ENCODE measurements around the gene PRSS12.
"Not testable (repeated sequence)": the region's sequence is repeated elsewhere in the genome, so short reads cannot be mapped to it uniquely, and the experiment has no call there.

Gene PRSS12

GRCh38 chr4:118307643-118308042 is 45.2 kb downstream of the PRSS12 start:
- Histone ChIP-seq H3K9ac (ENCODE audit: insufficient read length, low read depth) (no peak overlapping the region), H3K4me3 (ENCODE audit: insufficient read length, low read depth) (no peak overlapping the region)

GRCh38 chr4:118299619-118300018 is 53.2 kb downstream of the PRSS12 start:
- not testable (repeated sequence) for H3K9me3 ChIP-seq (ENCODE audit: insufficient read depth, low read length); H3K4me3 ChIP-seq (ENCODE audit: insufficient read length, low read depth)

More at GRCh38 chr4:118307643-118308042, 45.2 kb downstream of the PRSS12 start:
- DNase-seq (ENCODE audit: low read depth, low spot score) = no peak
- no peaks in the 10 kb centered on the region for H3K9me3 ChIP-seq (ENCODE audit: insufficient read depth, low read length)
- H3K36me3 ChIP-seq (ENCODE audit: insufficient read depth, insufficient read length, low read length) = no peaks in the 10 kb centered on the region
- no peaks in the 10 kb centered on the region for H3K27me3 ChIP-seq (ENCODE audit: insufficient read depth, insufficient read length)
- no peaks in the 10 kb centered on the region for H3K4me1 ChIP-seq (ENCODE audit: insufficient read depth, insufficient read length)
- TF ChIP-seq YY1 (IDR thresholded peaks at IDR 0.05; ENCODE audit: insufficient read depth, insufficient read length) (no peak), SUZ12 (IDR thresholded peaks at IDR 0.05; ENCODE audit: extremely low read depth, insufficient read depth, insufficient read length) (no peak), ZNF274 (IDR thresholded peaks at IDR 0.05; ENCODE audit: low read depth, low read length) (no peak)

GRCh38 chr4:118296729-118297128 is 56.1 kb downstream of the PRSS12 start:
- Histone ChIP-seq H3K27me3 (ENCODE audit: insufficient read depth, insufficient read length) (no peaks in the 10 kb centered on the region), H3K36me3 (ENCODE audit: insufficient read depth, insufficient read length, low read length) (no peaks in the 10 kb centered on the region), H3K9me3 (ENCODE audit: insufficient read depth, low read length) (no peaks in the 10 kb centered on the region), H3K4me3 (ENCODE audit: insufficient read length, low read depth) (no peak overlapping the region), H3K9ac (ENCODE audit: insufficient read length, low read depth) (no peak overlapping the region), H3K4me1 (ENCODE audit: insufficient read depth, insufficient read length) (no peaks in the 10 kb centered on the region)
- no peak for TF ChIP-seq YY1 (IDR thresholded peaks at IDR 0.05; ENCODE audit: insufficient read depth, insufficient read length)
- no peak for TF ChIP-seq ZNF274 (IDR thresholded peaks at IDR 0.05; ENCODE audit: low read depth, low read length)
- TF ChIP-seq SUZ12 (IDR thresholded peaks at IDR 0.05; ENCODE audit: extremely low read depth, insufficient read depth, insufficient read length) = no peak
- no peak for DNase-seq (ENCODE audit: low read depth, low spot score)

More at GRCh38 chr4:118299619-118300018, 53.2 kb downstream of the PRSS12 start:
- H3K36me3 ChIP-seq (ENCODE audit: insufficient read depth, insufficient read length, low read length); H3K27me3 ChIP-seq (ENCODE audit: insufficient read depth, insufficient read length); DNase-seq (ENCODE audit: low read depth, low spot score); H3K9ac ChIP-seq (ENCODE audit: insufficient read length, low read depth); H3K4me1 ChIP-seq (ENCODE audit: insufficient read depth, insufficient read length): not testable (repeated sequence)

- H3K9ac ChIP-seq (ENCODE audit: insufficient read length, low read depth) = no peak overlapping the region
- no peak overlapping the region for H3K4me3 ChIP-seq (ENCODE audit: insufficient read length, low read depth)
- H3K9me3 ChIP-seq (ENCODE audit: insufficient read depth, low read length) = no peaks in the 10 kb centered on the region
- H3K36me3 ChIP-seq (ENCODE audit: insufficient read depth, insufficient read length, low read length) = peaks cover 2% of the 10 kb centered on the region
- DNase-seq (ENCODE audit: low read depth, low spot score) = no peak
- H3K27me3 ChIP-seq (ENCODE audit: insufficient read depth, insufficient read length) = no peaks in the 10 kb centered on the region
- TF ChIP-seq SUZ12 (IDR thresholded peaks at IDR 0.05; ENCODE audit: extremely low read depth, insufficient read depth, insufficient read length) = no peak
- TF ChIP-seq YY1 (IDR thresholded peaks at IDR 0.05; ENCODE audit: insufficient read depth, insufficient read length) = no peak
- no peak for TF ChIP-seq ZNF274 (IDR thresholded peaks at IDR 0.05; ENCODE audit: low read depth, low read length)
- H3K4me1 ChIP-seq (ENCODE audit: insufficient read depth, insufficient read length) = no peaks in the 10 kb centered on the region
These were observed 61.9 kb downstream of the PRSS12 start for GRCh38 chr4:118290951-118291350.

- no peak overlapping the region for H3K9ac ChIP-seq (ENCODE audit: insufficient read length, low read depth)
- no peaks in the 10 kb centered on the region for H3K4me1 ChIP-seq (ENCODE audit: insufficient read depth, insufficient read length)
- H3K27me3 ChIP-seq (ENCODE audit: insufficient read depth, insufficient read length) = no peaks in the 10 kb centered on the region
- no peaks in the 10 kb centered on the region for H3K9me3 ChIP-seq (ENCODE audit: insufficient read depth, low read length)
- TF ChIP-seq YY1 (IDR thresholded peaks at IDR 0.05; ENCODE audit: insufficient read depth, insufficient read length) = no peak
- TF ChIP-seq SUZ12 (IDR thresholded peaks at IDR 0.05; ENCODE audit: extremely low read depth, insufficient read depth, insufficient read length) = no peak
- no peak for TF ChIP-seq ZNF274 (IDR thresholded peaks at IDR 0.05; ENCODE audit: low read depth, low read length)
- no peak for DNase-seq (ENCODE audit: low read depth, low spot score)
- H3K36me3 ChIP-seq (ENCODE audit: insufficient read depth, insufficient read length, low read length) = peaks cover 4% of the 10 kb centered on the region
- H3K4me3 ChIP-seq (ENCODE audit: insufficient read length, low read depth) = no peak overlapping the region
These were observed 63.0 kb downstream of the PRSS12 start for GRCh38 chr4:118289794-118290193.

GRCh38 chr4:118287711-118288451 is 64.9 kb downstream of the PRSS12 start:
- H3K4me1 ChIP-seq (ENCODE audit: insufficient read depth, insufficient read length) = no peaks in the 10 kb centered on the region
- no peak overlapping the region for H3K4me3 ChIP-seq (ENCODE audit: insufficient read length, low read depth)
- no peaks in the 10 kb centered on the region for H3K27me3 ChIP-seq (ENCODE audit: insufficient read depth, insufficient read length)
- TF ChIP-seq ZNF274 (IDR thresholded peaks at IDR 0.05; ENCODE audit: low read depth, low read length) (no peak), SUZ12 (IDR thresholded peaks at IDR 0.05; ENCODE audit: extremely low read depth, insufficient read depth, insufficient read length) (no peak), YY1 (IDR thresholded peaks at IDR 0.05; ENCODE audit: insufficient read depth, insufficient read length) (no peak)
- H3K9me3 ChIP-seq (ENCODE audit: insufficient read depth, low read length) = no peaks in the 10 kb centered on the region
- no peak for DNase-seq (ENCODE audit: low read depth, low spot score)
- H3K9ac ChIP-seq (ENCODE audit: insufficient read length, low read depth) = no peak overlapping the region
- H3K36me3 ChIP-seq (ENCODE audit: insufficient read depth, insufficient read length, low read length) = peaks cover 4% of the 10 kb centered on the region

- no peak overlapping the region for H3K4me3 ChIP-seq (ENCODE audit: insufficient read length, low read depth)
- TF ChIP-seq ZNF274 (IDR thresholded peaks at IDR 0.05; ENCODE audit: low read depth, low read length) (no peak), YY1 (IDR thresholded peaks at IDR 0.05; ENCODE audit: insufficient read depth, insufficient read length) (no peak), SUZ12 (IDR thresholded peaks at IDR 0.05; ENCODE audit: extremely low read depth, insufficient read depth, insufficient read length) (no peak)
- H3K9me3 ChIP-seq (ENCODE audit: insufficient read depth, low read length) = no peaks in the 10 kb centered on the region
- H3K36me3 ChIP-seq (ENCODE audit: insufficient read depth, insufficient read length, low read length) = peaks cover 10% of the 10 kb centered on the region
- no peaks in the 10 kb centered on the region for H3K4me1 ChIP-seq (ENCODE audit: insufficient read depth, insufficient read length)
- no peak for DNase-seq (ENCODE audit: low read depth, low spot score)
- no peaks in the 10 kb centered on the region for H3K27me3 ChIP-seq (ENCODE audit: insufficient read depth, insufficient read length)
- H3K9ac ChIP-seq (ENCODE audit: insufficient read length, low read depth) = no peak overlapping the region
These were observed 66.1 kb downstream of the PRSS12 start for GRCh38 chr4:118286685-118287084.
